ENCODE data around the gene PKMYT1.

DNA sequence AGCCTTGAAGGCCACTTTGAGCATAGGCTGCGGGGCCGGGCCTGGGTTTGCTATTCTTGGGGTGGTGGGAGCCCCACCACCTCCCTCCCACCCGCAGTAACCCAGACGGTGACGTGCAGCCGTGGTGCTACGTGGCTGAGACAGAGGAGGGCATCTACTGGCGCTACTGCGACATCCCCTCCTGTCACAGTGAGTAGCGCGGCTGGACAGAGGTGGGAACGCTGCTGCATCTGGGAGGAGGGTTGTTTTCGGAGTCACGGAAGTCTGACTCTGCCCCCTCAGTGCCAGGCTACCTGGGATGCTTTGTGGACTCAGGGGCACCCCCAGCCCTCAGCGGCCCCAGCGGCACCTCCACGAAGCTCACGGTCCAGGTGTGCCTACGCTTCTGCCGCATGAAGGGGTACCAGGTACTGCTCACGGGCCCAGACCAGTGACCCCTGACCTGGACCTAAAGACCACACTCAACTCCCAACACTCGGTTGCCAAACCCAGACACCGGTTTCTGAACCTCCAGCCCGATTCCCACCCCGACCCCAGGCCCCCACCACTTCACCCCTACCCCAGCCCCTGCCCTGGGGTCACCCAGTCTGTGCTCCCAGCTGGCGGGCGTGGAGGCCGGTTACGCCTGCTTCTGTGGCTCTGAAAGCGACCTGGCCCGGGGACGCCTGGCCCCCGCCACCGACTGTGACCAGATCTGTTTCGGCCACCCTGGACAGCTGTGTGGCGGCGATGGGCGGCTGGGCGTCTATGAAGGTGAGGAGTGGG lies 14.0 kb downstream of the PKMYT1 start:
- TF ChIP-seq, protein P1, sequence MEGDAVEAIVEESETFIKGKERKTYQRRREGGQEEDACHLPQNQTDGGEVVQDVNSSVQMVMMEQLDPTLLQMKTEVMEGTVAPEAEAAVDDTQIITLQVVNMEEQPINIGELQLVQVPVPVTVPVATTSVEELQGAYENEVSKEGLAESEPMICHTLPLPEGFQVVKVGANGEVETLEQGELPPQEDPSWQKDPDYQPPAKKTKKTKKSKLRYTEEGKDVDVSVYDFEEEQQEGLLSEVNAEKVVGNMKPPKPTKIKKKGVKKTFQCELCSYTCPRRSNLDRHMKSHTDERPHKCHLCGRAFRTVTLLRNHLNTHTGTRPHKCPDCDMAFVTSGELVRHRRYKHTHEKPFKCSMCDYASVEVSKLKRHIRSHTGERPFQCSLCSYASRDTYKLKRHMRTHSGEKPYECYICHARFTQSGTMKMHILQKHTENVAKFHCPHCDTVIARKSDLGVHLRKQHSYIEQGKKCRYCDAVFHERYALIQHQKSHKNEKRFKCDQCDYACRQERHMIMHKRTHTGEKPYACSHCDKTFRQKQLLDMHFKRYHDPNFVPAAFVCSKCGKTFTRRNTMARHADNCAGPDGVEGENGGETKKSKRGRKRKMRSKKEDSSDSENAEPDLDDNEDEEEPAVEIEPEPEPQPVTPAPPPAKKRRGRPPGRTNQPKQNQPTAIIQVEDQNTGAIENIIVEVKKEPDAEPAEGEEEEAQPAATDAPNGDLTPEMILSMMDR (conservative IDR thresholded peaks at IDR 0.05 in 1 of 2, IDR thresholded peaks at IDR 0.05 in 1 of 2; ENCODE audit: low read depth in 1 of 2, low read length in 2 of 2): no peak
- peak; percentile 63 for TF ChIP-seq EZH2 (IDR thresholded peaks at IDR 0.05; ENCODE audit: low read length, missing control alignments)
